Spleen (tissue), 7 donors: ENCODE results near the gene ULBP2.

ENCODE experiments used
- POLR2A ChIP-seq, 3 donors: fragments of 450-650 bp; IDR thresholded peaks; one replicate each; pipeline ENCODE4 v1.5.1; 2017; ENCODE audit warnings: antibody characterized with exemption in 3 of 3, mild to moderate bottlenecking in 1 of 3
- TF ChIP-seq, protein P1 (sequence below), 11 experiments: fragments of 200-600 bp in 7 of 11; fragments of 450-650 bp in 4 of 11; sonication (generic) in 4 of 11; IDR thresholded peaks in 8 of 11; conservative IDR thresholded peaks in 3 of 11; 1 replicate in 7 of 11; 2 replicates in 4 of 11; pipeline versions ENCODE4 v1.4.0 to v1.8.0; 2016 to 2021; ENCODE audit warnings: antibody characterized with exemption in 11 of 11, inconsistent platforms in 4 of 11, mild to moderate bottlenecking in 1 of 11
- donor health status: DM: no; HTN: no; CAD: no; lungs with moderate emphysema.
- donor health status: DM: no; HTN: no; CAD: no.
- donor health status: DM: no; HTN: no; CAD: no.

DNA sequence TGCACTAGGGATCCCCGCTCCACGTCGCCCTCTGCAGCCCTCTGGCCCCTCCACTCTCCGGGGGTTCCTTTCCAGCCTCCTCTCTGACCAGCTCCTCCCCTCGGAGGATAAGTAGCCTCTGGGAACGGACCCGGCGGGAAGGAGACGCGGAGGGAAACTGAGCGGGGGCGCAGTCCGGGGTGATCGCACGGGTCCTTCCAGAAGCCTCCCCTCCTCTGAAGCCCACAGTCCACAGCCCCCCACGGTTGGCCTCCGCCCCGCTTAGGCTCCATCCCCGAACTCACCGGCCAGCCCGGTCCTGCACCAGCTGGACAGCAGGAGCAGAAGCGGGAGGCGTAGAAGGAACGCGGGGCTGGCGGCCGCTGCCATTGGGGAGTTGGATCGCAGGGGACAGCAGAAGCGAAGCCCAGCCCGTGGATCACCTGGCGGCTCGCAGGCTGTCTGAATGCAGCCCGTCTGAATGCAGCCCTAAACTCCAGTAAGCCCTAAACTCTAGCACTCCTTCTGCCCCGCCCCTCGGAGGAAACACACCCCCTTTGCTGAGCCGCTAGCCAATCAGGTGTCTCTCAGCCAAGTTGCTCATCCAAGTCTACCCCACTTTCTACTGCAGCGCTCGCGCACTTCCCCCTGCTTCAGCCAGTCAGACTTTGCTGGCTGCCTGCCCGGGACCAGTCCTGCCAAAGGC lies 19.0 kb upstream of the ULBP2 start, which contains the start of gene RAET1G:
- TF ChIP-seq, protein P1, sequence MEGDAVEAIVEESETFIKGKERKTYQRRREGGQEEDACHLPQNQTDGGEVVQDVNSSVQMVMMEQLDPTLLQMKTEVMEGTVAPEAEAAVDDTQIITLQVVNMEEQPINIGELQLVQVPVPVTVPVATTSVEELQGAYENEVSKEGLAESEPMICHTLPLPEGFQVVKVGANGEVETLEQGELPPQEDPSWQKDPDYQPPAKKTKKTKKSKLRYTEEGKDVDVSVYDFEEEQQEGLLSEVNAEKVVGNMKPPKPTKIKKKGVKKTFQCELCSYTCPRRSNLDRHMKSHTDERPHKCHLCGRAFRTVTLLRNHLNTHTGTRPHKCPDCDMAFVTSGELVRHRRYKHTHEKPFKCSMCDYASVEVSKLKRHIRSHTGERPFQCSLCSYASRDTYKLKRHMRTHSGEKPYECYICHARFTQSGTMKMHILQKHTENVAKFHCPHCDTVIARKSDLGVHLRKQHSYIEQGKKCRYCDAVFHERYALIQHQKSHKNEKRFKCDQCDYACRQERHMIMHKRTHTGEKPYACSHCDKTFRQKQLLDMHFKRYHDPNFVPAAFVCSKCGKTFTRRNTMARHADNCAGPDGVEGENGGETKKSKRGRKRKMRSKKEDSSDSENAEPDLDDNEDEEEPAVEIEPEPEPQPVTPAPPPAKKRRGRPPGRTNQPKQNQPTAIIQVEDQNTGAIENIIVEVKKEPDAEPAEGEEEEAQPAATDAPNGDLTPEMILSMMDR (IDR thresholded peaks at IDR 0.05 in 8 of 11, conservative IDR thresholded peaks at IDR 0.05 in 3 of 11): no peak
- no peak for TF ChIP-seq POLR2A (IDR thresholded peaks at IDR 0.05)
